T-helper 2 cell (primary cell): ENCODE results near the gene ADGRG2.
A peak's percentile ranks its signal among the peaks of the same experiment; 100 is the strongest.
"Not testable (repeated sequence)": the region's sequence is repeated elsewhere in the genome, so short reads cannot be mapped to it uniquely, and the experiment has no call there.

Experiments used
- DNase-seq, 5 experiments: peaks; one replicate each; pipeline versions ENCODE4 v3.0.0 to v3.0.0-alpha.2; 2012 to 2022

Gene ADGRG2

GRCh38 chrX:19086102-19086772 is 36.0 kb downstream of the ADGRG2 start:
- DNase-seq = no peak

DNA sequence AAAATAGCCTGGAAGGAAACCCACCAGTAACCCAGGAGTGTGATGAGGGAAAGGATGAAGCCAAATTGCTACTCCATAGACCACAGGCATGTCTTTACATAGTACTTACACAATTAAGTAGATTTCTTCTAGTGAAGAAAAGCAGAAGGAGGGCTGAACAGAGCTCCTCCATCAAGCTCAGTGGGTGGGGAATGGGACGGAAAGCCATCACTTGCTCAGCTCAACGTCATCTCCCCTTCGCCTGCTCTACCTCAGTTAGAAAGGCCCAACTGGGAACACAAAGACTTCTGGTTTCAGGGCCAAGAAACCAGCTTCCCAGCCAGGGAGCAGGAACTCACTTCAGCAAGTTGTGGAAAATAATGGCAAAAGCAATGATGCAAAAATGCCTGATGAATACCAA is 36.6 kb downstream of the ADGRG2 start:
- no peak for DNase-seq

- DNase-seq = no peak
Observed at GRCh38 chrX:19075754-19076153, 46.5 kb downstream of the ADGRG2 start.

DNA sequence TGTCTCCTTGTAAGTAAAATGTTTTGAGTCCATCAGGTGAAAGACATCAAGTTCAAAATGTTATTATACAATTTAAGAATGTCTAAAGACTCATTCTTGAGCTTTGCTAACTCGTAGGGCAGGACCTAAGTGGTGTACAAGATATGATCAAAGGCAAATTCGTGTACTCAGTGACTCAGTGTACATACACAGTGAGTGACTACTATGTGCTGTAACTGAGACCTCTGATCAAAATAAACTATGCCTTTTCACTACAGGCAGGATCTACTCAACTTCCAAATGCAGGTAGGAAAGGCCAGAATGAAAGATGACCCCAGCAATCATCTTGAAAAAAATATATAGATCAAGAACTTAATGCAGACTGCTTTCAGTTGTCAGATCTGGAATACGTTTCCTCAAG is 49.9 kb downstream of the ADGRG2 start:
- no peak for DNase-seq

DNA sequence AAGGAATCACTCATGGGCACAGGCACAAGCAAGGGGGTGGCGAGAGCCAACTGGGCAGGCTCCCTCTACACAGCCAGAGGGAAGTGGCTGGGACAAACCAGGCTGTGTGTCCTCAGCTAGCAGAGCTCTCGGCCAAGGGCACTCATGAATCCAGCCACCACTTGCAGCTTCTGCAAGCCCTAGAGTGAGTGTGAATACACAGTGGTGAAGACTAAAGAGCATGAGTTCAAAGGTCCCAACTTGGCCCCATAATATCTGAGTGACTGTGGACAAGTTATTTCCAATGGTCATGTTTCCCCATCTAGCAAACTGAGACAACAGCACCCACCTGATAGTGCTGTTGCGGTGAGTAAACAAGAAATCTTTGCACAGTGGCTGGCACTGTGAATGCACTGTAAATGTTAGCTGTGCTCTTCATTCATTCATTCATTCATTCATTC is 51.7 kb downstream of the ADGRG2 start:
- no peak for DNase-seq

DNA sequence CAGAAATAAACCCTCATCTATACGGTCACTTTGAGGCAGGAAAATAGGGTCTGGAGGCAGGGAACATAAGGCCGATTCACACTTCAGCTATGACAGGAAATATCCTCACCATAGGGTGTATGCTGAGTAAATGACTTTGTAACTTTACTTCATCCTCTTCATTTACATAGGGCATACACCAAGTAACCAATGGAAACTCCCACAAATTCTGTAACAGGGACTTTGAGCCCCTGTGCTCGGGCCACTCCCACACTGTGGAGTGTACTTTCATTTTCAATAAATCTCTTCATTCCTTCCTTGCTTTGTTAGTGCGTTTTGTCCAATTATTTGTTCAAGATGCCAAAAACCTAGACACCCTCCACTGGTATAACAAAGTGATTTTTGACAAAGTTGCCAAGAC is 55.3 kb downstream of the ADGRG2 start:
- not testable (repeated sequence) for DNase-seq

- DNase-seq = no peak
Observed at GRCh38 chrX:19065535-19065934, 56.7 kb downstream of the ADGRG2 start.

GRCh38 chrX:19064175-19064574 is 58.1 kb downstream of the ADGRG2 start:
- no peak for DNase-seq

- DNase-seq = no peak
Observed at GRCh38 chrX:19063030-19063429, 59.2 kb downstream of the ADGRG2 start.

- DNase-seq = no peak
Observed at GRCh38 chrX:19059067-19059466, 63.2 kb downstream of the ADGRG2 start.

- no peak for DNase-seq
Observed at GRCh38 chrX:19057856-19058255, 64.4 kb downstream of the ADGRG2 start.

- DNase-seq = no peak
Observed at GRCh38 chrX:19049110-19049509, 73.2 kb downstream of the ADGRG2 start.

DNA sequence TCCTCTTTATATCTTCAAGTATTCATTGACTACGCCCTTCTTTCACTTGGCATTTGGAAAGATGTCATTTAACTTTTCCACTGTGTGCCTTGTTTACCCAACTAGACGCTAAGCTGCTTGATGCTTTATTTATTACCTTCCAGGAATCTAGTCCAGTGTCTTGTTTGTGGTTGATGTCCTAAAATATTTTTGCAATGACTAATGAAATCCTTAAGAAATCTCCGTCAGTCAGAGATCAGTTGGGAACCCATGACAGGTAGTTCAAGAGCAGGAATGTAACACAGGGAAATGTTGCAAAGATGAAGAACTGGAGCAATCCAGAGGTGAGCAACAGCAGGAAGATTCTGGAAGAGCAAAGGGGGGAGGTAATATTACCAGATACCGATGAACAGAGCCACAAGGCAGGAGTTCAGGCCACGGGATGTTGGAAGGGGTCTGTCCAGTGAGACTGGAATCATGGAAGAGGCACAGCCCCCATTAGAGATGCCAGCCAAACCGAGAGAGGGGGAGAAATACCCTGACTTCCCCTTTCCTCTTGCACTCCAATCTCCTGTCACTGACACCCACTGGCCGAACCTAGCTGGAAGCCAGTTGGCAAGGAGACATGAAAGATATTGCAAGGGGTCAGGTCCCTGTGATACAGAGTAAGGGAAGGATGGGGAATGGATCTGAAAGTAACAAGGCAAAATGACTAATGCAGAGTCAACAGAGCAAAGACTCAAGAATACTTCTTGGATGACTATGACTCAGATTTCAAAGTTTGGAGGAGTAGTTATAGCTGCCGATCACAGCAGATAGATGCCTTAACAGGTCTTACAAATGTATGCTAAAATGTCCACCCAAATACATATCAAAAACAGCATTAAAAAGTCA is 75.7 kb downstream of the ADGRG2 start:
- no peak for DNase-seq

DNA sequence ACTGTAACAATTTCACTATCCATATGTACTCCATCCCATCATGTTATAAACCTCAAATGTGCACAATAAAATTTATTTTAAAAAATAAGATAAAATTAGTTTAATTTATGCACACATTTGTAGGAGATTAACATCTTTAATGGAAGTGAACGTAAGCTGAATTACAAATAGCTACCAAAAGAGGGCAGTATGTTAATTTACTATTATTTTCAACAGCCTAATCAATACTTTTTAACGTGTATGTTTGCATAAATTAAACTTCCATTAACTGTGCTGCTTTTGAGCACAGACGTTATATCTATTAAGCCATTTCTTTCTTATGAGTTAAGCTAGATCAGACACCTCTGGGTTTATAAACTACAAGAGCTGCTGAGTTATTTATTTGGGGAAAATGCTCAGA is 81.9 kb downstream of the ADGRG2 start:
- DNase-seq = peak in 1 of 5 experiments; percentile 1

GRCh38 chrX:19034025-19034424 is 88.2 kb downstream of the ADGRG2 start:
- no peak for DNase-seq

- no peak for DNase-seq
Observed at GRCh38 chrX:19030805-19031204, 91.5 kb downstream of the ADGRG2 start.

GRCh38 chrX:19028560-19028959 is 93.7 kb downstream of the ADGRG2 start:
- no peak for DNase-seq

GRCh38 chrX:19024366-19024765 is 97.9 kb downstream of the ADGRG2 start:
- no peak for DNase-seq

GRCh38 chrX:19019996-19020395 is 102.3 kb downstream of the ADGRG2 start:
- no peak for DNase-seq

- no peak for DNase-seq
Observed at GRCh38 chrX:19017271-19017670, 105.0 kb downstream of the ADGRG2 start.

- not testable (repeated sequence) for DNase-seq
Observed at GRCh38 chrX:19016614-19017013, 105.7 kb downstream of the ADGRG2 start.

DNA sequence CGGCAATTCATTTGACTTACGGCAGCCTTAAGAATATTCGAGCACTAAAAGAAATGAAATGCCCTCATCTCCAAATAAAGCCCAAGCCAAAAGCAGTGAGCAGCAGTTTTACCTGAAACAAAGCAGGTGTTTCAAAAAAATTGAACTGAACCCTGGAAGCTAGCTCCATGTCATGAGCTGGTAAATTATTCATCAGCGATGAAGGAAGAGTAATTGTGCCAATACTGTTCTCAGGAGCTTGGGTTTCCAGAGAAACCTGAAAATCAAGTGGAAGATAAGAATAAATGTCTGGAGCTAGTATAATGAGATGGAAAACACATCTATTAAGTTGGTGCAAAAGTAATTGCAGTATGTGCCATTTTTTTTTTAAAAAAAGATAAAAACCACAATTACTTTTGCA is 114.4 kb downstream of the ADGRG2 start:
- no peak for DNase-seq

DNA sequence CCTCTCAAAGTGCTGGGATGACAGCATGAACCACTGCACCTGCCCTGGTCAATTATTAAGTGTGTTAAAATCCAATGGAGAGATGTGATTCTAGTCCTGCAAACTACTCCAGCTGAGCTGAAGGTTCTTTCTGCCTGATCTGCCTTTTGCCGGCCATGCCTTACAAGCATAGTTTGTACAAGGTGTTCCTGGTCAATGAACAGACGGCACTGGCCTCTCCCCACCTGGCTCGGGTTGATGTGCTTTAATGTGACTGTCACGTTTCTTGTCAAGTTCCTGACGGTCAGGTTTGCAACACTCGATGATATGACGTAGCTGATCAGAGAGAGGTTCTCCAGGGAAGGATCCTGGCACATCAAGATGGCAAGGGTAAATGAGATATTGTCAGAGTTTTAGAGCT is 115.3 kb downstream of the ADGRG2 start:
- no peak for DNase-seq

- DNase-seq = no peak
Observed at GRCh38 chrX:19005909-19006308, 116.4 kb downstream of the ADGRG2 start.
